ENCODE data around the gene PPP1R27.
"Not testable (repeated sequence)": the region's sequence is repeated elsewhere in the genome, so short reads cannot be mapped to it uniquely, and the experiment has no call there.

PPP1R27 gene

GRCh38 chr17:81842725-81843504 is 8.1 kb upstream of the PPP1R27 start:
- no peak overlapping the region for H3K27ac ChIP-seq
- TF ChIP-seq CTCF (conservative IDR thresholded peaks at IDR 0.05), result no peak

- no peak for TF ChIP-seq CTCF (conservative IDR thresholded peaks at IDR 0.05)
- peak overlapping the region; percentile 69; the same call in 1 of the 2 replicates for H3K27ac ChIP-seq
These were observed 7.5 kb upstream of the PPP1R27 start for GRCh38 chr17:81842378-81842724.

GRCh38 chr17:81841866-81842265 is 7.0 kb upstream of the PPP1R27 start:
- TF ChIP-seq CTCF (conservative IDR thresholded peaks at IDR 0.05), result no peak
- peak overlapping the region; percentile 69 for H3K27ac ChIP-seq

- H3K27ac ChIP-seq, result peak overlapping the region; percentile 69
- TF ChIP-seq CTCF (conservative IDR thresholded peaks at IDR 0.05), result no peak
These were observed 6.3 kb upstream of the PPP1R27 start for GRCh38 chr17:81840826-81841778.

GRCh38 chr17:81840059-81840458 is 5.2 kb upstream of the PPP1R27 start:
- H3K27ac ChIP-seq, result not testable (repeated sequence)

GRCh38 chr17:81839301-81839700 is 4.5 kb upstream of the PPP1R27 start:
- TF ChIP-seq CTCF (conservative IDR thresholded peaks at IDR 0.05), result no peak
- H3K27ac ChIP-seq, result no peak overlapping the region

- no peak for TF ChIP-seq CTCF (conservative IDR thresholded peaks at IDR 0.05)
- no peak overlapping the region for H3K27ac ChIP-seq
These were observed 4.0 kb upstream of the PPP1R27 start for GRCh38 chr17:81838753-81839255.

Data from VCaP (cell line).